Osteocyte (in vitro differentiated cells): ENCODE results near the gene ST7. TPM values are rescaled to one million over a fixed set of nuclear protein-coding genes. Genes with fewer than 3 reads are reported as not detected.

Experiments used
- DNase-seq: peaks from one replicate; pipeline ENCODE4 v3.0.0; 2021; ENCODE audit warnings: mixed read lengths; ENCODE audit not compliant: unreplicated experiment; ENCODE audit errors: extremely low spot score
- H3K27ac Mint-ChIP-seq: one replicate; pipeline ENCODE4 v1.8.0; 2021; ENCODE audit warnings: mild to moderate bottlenecking, mixed read lengths; ENCODE audit not compliant: unreplicated experiment
- H3K27me3 Mint-ChIP-seq: one replicate; pipeline ENCODE4 v1.8.0; 2021; ENCODE audit warnings: mixed read lengths; ENCODE audit not compliant: unreplicated experiment
- H3K36me3 Mint-ChIP-seq: one replicate; pipeline ENCODE4 v1.8.0; 2021; ENCODE audit warnings: mixed read lengths; ENCODE audit not compliant: unreplicated experiment
- H3K4me1 Mint-ChIP-seq: one replicate; pipeline ENCODE4 v1.8.0; 2021; ENCODE audit warnings: mixed read lengths; ENCODE audit not compliant: unreplicated experiment
- H3K4me3 Mint-ChIP-seq: one replicate; pipeline ENCODE4 v1.8.0; 2021; ENCODE audit warnings: mild to moderate bottlenecking, moderate library complexity, mixed read lengths; ENCODE audit not compliant: unreplicated experiment
- H3K9me3 Mint-ChIP-seq: one replicate; pipeline ENCODE4 v1.8.0; 2021; ENCODE audit warnings: mixed read lengths; ENCODE audit not compliant: unreplicated experiment
- total RNA-seq: library from RNA; stranded (reverse); gene quantifications from 2 replicates; pipeline ENCODE4 v1.2.1, GENCODE V29; 2021
- TF ChIP-seq, protein P1 (sequence below): fragments of 200-600 bp; sonication (generic); IDR thresholded peaks from 2 replicates; pipeline ENCODE4 v1.5.0; 2021; ENCODE audit warnings: antibody characterized with exemption, mild to moderate bottlenecking, moderate library complexity

The ST7 gene
- total RNA-seq, 1 donor from 2014 or later, result 68.5 TPM

DNA sequence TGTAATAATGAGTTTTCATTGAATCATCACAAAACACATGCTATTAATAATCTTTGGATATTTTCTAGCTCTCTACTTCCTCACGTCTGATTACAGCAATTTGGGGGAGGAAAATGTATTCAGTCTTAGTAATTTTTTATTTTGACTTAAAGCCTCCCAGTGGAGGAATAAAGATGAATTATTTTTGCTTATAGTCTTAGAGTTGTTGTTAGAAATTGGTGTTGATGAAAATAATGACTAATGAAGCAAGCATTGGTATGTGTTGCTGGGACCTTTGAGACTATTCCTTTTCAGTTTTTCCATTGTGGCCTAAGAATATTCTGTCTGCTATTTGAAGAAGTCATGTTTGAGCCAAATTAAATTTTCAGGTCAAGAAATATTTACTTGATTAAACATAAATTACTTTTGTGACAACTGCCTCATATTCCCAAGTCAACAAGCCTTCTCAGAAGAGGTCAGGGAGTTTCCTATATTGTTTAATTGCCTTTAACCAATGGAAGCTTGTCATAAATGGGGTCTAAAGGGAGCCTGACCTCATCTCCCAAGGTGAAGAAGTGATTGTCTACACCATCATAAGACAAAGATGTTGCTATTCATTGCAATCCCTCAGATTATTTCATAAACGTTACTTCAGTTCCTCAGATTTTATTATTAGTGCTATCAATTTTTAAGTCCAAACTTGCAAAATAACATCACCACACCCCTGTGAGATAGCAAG lies 90.0 kb downstream of the ST7 start:
- H3K27me3 Mint-ChIP-seq, result no peaks in the 10 kb centered on the region
- peak overlapping the region; percentile 14 for H3K27ac Mint-ChIP-seq
- H3K9me3 Mint-ChIP-seq, result no peaks in the 10 kb centered on the region
- H3K36me3 Mint-ChIP-seq, result peaks cover 28% of the 10 kb centered on the region
- H3K4me3 Mint-ChIP-seq, result no peak overlapping the region
- TF ChIP-seq, protein P1, sequence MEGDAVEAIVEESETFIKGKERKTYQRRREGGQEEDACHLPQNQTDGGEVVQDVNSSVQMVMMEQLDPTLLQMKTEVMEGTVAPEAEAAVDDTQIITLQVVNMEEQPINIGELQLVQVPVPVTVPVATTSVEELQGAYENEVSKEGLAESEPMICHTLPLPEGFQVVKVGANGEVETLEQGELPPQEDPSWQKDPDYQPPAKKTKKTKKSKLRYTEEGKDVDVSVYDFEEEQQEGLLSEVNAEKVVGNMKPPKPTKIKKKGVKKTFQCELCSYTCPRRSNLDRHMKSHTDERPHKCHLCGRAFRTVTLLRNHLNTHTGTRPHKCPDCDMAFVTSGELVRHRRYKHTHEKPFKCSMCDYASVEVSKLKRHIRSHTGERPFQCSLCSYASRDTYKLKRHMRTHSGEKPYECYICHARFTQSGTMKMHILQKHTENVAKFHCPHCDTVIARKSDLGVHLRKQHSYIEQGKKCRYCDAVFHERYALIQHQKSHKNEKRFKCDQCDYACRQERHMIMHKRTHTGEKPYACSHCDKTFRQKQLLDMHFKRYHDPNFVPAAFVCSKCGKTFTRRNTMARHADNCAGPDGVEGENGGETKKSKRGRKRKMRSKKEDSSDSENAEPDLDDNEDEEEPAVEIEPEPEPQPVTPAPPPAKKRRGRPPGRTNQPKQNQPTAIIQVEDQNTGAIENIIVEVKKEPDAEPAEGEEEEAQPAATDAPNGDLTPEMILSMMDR, result no peak
- peaks cover 57% of the 10 kb centered on the region for H3K4me1 Mint-ChIP-seq
- DNase-seq, result no peak

DNA sequence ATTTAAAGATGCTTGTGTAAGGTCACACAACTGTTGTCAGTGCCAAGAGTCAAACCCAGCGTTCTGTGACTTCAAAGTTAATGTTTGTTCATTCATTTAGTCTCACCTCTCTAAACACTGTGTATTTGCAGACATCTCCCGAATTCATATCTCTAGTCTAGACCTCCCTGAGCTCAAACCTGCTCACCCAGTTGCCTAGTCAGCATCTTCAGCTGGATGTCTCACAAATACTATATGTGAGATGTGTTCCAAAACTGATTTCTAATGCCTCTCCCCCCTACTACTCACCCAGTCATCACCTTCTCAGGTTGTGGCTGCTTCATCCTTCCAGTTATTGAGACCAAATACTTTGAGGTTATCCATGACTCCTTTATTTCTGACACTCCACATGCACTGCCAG lies 91.4 kb downstream of the ST7 start:
- no peaks in the 10 kb centered on the region for H3K27me3 Mint-ChIP-seq
- TF ChIP-seq, protein P1, result no peak
- DNase-seq, result no peak
- peaks cover 66% of the 10 kb centered on the region for H3K4me1 Mint-ChIP-seq
- no peak overlapping the region for H3K4me3 Mint-ChIP-seq
- peaks cover 30% of the 10 kb centered on the region for H3K36me3 Mint-ChIP-seq
- H3K9me3 Mint-ChIP-seq, result no peaks in the 10 kb centered on the region
- no peak overlapping the region for H3K27ac Mint-ChIP-seq

DNA sequence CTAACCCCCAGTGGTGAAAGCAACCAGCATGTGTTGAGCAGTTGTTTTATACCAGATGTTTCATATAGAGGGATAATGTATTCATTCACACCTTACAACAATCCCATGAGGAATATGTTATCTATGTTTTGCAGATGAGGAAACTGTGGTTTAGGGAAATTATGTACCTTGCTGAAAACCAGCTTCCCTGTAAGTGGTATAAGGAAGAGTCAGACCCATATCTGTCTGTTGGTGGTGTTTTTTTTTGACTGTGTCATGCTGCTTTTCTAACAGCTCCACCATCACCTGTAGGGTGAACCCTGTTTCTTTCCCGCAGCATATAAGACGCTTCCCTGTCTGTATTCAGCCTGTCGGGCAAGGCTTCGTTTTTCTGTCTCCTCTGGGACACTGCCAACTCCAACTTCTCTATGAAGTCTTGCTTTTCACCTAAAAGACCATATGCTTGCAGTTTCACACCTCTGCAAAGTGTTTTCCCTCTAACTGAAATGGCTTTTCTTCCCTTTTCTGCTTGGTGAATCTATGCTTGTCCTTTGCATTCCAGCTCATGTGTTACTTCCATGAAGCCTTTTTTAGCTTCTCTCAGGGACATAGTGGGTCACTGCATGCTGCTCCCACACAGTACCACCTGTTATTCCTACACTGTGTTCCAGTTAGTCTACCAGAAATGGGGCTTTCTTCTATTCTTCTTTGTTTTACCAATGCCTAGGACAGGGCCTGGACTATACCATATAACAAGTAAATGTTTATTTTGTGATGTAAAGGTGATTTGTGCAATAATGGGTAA lies 92.8 kb downstream of the ST7 start:
- Mint-ChIP-seq H3K4me3 (no peak overlapping the region), H3K36me3 (peaks cover 26% of the 10 kb centered on the region), H3K27ac (peak overlapping the region; percentile 37), H3K9me3 (no peaks in the 10 kb centered on the region), H3K27me3 (no peaks in the 10 kb centered on the region), H3K4me1 (peaks cover 70% of the 10 kb centered on the region)
- TF ChIP-seq, protein P1, result no peak
- DNase-seq, result no peak

DNA sequence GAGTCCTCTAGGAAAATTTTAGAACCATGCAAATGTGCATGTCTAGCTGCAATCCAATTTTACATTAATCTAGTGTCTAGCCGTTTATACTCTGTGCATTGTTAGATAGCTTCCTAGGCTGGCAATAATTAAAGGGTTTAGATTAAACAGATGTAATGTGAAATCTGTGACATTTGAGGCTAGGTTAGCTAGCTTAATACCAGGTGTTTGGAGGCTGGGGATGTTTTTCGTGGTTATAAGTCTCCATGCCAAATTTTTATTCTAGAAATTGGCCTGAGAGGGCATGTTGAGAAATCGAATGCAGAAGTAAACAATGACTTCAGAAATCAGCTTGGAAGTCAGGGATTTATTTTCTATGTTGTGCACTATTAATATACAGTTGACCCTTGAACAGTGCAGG lies 94.2 kb downstream of the ST7 start:
- Mint-ChIP-seq H3K4me1 (peaks cover 72% of the 10 kb centered on the region), H3K36me3 (peaks cover 23% of the 10 kb centered on the region), H3K27me3 (no peaks in the 10 kb centered on the region), H3K27ac (peak overlapping the region; percentile 47), H3K4me3 (no peak overlapping the region), H3K9me3 (no peaks in the 10 kb centered on the region)
- TF ChIP-seq, protein P1, result no peak
- DNase-seq, result no peak
